PC-9 (cell line): Measurements from ENCODE around the gene TRIO.

ENCODE experiments used
- CTCF ChIP-seq: fragments of 200-600 bp; sonication (generic); conservative IDR thresholded peaks from 2 replicates; pipeline ENCODE4 v1.6.1; 2017; ENCODE audit warnings: mixed run types, antibody characterized with exemption, mild to moderate bottlenecking, moderate library complexity
- EZH2 ChIP-seq: fragments of 200-600 bp; sonication (generic); IDR thresholded peaks from 2 replicates; pipeline ENCODE4 v1.8.0; 2017; ENCODE audit warnings: antibody characterized with exemption, low read depth

- TF ChIP-seq CTCF (no peak), EZH2 (no peak)
Observed at GRCh38 chr5:14118551-14119320, 24.4 kb upstream of the TRIO start.
